Activated T-cell treated with anti-CD3 and anti-CD28 coated beads, Interleukin-2, amount 50 U/mL, for 48 hours (primary cell): ENCODE measurements around the gene SLC26A9.

ENCODE experiments used
- DNase-seq, 2 experiments: peaks; one replicate each; pipeline ENCODE4 v3.0.0-alpha.2; 2020

Gene SLC26A9, protein sequence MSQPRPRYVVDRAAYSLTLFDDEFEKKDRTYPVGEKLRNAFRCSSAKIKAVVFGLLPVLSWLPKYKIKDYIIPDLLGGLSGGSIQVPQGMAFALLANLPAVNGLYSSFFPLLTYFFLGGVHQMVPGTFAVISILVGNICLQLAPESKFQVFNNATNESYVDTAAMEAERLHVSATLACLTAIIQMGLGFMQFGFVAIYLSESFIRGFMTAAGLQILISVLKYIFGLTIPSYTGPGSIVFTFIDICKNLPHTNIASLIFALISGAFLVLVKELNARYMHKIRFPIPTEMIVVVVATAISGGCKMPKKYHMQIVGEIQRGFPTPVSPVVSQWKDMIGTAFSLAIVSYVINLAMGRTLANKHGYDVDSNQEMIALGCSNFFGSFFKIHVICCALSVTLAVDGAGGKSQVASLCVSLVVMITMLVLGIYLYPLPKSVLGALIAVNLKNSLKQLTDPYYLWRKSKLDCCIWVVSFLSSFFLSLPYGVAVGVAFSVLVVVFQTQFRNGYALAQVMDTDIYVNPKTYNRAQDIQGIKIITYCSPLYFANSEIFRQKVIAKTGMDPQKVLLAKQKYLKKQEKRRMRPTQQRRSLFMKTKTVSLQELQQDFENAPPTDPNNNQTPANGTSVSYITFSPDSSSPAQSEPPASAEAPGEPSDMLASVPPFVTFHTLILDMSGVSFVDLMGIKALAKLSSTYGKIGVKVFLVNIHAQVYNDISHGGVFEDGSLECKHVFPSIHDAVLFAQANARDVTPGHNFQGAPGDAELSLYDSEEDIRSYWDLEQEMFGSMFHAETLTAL

DNA sequence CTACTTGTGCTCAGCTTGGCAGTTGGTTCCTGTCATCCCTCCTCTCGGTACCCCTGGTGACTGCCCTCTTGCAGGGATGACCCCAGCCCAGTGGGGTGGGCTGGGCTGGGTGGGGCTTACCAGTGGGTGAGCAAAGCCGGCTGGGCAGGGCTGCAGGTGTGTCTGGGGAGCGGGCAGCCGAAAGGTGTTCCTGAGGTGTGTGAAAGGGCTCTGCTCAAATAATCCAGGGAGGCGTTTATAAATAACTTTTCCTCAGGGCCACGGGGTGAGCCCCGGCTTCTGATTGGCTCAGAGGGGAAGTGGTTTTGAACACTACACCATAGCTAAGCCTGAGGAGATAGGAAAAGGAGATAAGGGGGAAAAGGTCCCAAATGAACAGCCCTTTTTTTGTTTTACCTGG is at the start of gene SLC26A9:
SLC26A9 (minus strand) TSS at position 212 of the 400 bp plus-strand sequence. CDS start 7,636 bp downstream, outside the sequence.
- no peak for DNase-seq

DNA sequence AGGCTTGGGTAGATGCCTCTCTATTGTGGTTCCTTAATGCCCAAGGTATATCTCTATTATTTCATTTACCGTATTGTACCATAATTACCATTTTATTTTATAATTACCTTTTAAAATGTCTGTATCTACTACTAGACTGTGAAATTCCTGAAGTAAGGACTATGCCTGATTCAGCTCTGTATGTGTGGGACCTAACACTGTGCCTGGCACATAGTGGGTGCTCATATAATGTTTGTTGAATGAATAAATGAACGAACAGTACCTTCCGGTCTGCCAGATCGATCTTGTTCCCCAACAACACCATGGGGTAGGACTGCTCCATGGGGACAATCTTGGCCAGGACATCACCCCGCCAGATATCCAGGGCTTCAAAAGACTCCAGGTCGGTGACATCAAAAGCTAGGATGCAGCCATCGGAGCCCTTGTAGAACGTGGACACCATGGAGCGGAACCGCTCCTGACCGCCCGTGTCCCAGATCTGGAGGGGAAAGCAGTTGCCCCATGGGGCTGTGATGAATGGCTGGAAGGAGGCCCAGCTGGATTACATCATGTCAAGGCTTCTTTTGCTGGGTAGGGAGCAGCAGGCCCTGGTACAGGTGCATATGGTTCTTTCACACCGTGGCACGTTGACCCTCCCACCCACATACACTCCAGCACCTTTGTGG is 49.1 kb upstream of the SLC26A9 start:
- no peak for DNase-seq

DNA sequence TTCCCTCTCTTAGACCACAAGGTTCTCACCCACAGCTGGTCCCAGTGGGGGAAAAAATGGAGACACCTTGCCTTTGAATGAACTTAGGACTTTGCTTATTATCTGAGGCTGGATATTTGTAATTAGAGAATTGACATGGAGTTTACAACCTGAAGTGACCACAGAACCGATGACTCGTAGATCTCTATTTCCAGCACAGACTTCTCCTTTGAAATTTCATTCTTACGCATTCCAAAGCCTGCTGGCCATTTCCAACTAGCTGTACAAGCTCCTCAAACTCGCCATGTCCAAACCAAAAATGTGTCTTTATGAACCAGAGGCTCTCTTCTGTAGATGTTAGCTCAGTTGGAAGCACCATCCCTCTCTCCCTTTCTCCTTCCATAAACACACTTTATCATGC is 48.0 kb upstream of the SLC26A9 start:
- no peak for DNase-seq

DNA sequence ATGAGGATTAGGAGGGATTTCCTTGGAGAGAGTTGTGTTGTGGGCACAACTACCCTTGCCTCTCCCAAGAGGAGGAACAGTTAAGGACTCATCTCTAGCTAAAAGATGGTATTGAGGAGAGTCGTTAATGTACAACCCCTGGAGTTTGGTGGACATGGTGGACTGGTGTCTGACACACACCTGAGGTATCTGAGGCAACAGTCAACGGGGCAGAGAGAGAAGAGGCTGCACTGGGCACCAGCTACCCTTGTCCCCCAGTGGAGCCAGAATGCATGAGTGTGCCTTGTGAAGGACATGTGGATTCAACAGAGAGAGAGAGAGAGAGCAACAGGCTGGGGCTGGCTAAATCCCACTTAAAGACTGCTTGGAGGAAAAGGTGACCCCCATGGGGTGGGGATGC is 47.0 kb upstream of the SLC26A9 start:
- no peak for DNase-seq

DNA sequence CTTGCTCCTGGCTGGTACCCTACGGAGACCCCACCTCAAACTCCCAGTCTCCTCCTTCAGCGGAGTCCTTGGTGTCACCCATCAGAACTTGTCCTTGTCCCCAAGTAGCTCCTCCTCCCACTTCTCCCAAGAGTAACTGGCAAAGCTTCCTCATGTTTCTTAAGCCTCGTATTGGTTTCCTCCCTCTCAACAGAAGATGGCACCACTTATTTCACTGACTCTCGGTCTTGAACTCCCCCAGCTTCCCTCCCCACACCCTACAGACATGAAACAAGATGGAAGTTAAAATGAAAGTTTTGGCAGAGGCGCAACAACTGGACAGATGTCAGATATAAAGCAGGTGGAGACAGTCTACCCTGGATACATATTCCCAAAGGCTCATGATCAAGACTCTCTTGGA is 46.5 kb upstream of the SLC26A9 start:
- DNase-seq, result no peak

DNA sequence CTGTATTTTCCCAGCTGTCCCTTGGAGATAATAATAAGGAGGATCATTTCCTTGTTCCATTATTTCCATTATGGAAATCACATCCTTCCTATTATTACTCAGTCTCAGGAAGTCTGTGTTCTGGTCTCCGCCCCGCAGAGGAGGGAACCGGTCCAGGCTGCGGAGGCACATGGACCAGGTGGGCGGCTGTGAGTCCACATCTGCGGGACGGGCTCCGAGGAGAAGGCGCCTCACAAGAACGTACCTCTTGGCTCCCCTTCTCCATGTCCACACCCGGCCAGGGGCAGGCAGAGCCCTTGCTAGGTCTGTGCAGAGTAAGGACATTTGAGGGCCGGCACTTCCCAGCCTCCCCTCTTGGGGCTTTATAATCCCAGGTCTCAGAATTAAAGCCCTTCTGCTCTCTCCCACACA is 45.3 kb upstream of the SLC26A9 start:
- DNase-seq, result no peak

DNA sequence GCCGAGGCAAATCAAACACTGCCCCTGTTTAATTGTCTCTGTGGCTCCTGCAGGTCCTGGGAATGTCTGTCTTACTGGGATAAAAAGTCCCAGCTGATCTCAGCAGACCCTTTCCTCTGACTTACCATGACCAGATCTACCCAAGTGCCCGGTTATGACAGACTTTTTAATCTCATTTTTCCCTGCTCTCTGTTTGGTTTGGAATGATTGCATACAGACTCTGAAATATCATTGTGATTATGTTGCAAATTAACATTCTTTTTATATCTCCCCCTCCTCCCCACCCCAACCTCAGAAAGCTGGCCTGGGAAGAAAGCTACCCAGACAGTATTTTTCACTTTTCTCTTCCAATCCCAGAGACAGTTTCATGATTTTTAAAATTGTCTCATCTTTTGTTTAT is 43.6 kb upstream of the SLC26A9 start:
- DNase-seq, result no peak

DNA sequence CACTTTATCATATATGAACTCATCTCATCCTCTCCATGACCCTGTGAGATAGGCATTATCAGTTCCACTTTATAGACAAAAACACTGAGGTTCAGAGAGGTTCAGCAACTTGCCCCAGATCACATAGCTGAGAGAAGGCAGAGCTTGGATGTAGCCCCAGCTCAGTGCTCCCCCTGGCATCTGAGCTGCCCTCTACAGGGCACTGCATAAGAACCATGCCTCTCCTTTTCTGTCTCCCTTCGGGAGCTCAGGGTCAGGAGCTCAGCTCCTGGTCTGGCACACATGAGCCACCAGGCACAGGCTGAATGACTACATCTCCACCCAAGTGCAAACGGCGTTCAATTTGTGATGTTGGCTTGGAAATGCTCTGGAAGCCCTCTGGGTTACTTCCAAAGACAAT is 43.0 kb upstream of the SLC26A9 start:
- DNase-seq, result no peak

DNA sequence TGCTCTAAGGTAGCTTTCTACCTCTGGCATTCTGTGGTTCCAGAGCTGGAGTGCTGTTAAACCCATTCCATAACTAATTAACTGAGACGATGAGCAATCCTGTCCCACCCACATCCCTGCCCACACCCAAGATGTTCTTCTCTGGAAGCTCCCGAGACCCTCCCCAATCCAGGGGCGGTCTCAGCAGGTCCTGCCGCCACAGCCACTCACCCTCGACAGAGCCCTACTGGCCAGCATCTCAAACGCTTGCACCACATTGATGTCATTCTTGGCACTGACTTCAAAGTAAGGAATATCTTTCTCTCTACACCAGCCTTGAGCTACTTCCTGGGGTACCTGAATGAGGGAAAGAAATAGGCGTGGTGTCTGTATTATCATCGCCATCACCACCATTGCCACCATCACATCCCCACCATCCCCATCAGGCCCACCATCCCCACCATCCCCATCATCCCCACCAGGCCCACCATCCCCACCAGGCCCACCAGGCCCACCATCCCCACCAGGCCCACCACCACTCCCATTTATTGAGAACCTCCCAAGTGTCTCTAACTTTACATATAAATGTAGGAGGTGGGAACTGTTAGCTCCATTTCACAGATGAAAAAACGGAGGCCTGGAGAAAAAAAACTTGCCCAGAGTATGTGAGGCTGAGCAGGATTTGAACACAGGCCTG is 42.2 kb upstream of the SLC26A9 start:
- DNase-seq, result no peak

DNA sequence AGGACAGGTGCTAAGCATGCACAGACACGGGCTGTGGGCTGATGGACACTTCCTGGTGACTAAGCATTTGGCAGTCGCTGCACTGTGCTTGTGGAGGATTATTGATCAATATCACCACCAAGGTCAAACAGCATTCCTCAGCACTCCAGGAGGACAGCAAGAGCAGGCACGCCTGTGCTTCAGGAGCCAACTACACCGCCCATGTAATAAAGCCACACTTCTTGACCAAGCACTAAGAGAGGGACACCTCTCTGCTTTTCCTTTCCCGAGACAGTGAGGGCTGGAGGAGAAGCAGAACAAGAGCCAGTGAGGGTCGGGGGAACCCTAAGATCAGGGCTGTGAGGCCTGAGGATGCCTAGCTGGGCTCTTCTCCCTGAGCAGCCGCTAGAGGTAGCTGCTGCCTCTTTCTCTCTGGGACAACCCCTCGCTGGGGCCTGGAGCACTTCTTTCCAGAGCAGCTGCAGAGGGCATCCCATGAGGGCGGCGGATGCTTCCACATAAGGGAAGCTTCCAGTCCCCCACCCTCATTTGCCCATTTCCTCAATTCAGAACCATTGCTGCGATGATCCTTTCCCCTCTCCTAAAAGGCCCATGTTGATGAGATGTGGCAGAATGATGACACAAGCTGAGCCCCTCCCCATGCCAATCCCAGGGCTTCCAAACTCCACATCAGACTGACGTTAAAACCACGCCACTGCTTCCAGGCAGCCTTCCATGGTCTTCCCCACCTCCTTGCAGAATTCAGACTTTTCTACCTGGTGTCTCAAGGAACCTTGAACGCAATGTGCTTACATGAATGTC is 40.9 kb upstream of the SLC26A9 start:
- peak; percentile 32 to 51 for DNase-seq

DNA sequence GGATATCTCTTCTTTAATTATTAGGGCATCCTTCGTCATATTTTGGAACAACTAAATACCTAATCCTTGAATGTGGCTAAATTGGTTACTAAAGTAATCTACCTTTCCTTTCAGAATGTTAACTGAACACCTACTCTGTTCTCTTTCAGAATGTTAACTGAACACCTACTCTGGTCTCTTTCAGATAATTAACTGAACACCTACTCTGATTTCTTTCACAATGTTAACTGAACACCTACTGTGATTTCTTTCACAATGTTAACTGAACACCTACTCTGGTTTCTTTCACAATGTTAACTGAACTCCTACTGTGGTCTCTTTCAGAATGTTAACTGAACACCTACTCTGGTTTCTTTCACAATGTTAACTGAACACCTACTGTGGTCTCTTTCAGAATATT is 38.0 kb upstream of the SLC26A9 start:
- no peak for DNase-seq

DNA sequence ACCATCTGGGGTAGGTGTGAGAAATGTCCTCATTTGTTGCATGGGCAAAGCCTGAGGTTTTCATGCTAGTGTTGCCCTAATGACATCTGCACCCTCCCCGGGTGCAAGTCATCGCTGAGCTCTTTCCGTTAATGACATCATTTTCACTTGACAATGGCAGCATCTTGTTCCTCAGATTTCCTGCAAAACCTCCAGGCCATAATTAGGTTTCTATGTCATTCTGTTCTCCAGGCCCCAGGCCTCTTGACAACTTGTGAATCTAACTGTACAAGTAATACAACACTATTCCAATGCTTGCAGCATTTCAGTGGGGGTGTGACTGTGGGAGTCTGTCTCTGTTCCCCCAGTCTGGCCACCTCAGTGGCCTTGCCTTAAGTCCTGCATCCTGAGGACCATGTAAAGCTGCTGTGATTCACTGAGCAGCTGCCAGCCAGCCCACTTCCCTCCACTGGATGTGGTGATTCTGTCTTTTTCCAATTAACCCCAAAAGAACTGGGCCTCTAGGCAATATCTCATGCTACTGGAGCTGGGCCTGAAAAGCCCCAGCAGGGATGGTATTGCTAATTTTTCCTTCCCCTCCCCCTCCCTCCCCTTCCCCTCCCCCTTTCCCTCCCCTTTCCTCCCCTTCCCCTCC is 37.1 kb upstream of the SLC26A9 start:
- no peak for DNase-seq

DNA sequence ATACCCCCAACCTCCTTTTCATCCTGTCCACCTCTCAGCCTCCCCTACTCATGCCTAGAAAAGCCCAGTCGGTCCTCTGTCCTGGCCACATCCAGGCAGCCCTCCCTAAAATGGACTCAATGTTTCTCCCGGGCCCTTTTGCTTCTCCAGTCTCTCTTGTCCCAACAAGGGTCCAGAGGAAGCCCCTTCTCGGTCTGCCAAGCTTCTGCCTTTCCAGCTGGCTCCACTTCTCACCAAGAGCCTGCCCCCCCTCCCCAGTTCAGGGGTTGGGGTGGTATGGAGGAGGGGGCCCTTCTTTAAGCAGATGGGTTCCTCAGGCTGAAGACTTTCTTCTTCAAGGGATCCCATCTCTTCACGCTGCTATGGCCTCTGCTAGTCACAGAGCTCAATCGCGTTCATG is 36.0 kb upstream of the SLC26A9 start:
- no peak for DNase-seq

DNA sequence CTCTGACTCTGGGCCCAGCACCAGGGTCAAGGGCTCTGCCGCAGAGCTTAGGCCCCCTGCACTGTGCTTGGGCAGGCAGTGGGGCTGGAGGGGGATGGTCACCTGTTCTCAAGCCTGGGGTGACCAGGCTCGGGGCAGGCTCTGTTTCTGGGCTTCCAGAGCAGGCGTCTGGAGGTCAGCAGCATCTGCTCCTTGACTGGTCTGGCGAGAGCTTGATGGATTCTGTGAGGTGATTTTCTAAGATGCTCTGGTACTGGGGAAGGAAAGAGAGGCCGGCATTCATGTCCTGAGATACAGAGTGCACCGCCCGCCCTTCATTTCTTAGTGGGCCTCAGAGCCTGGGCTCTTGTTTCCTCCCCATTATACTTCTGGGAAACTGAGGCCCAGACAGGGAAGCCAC is 35.4 kb upstream of the SLC26A9 start:
- DNase-seq, result no peak

DNA sequence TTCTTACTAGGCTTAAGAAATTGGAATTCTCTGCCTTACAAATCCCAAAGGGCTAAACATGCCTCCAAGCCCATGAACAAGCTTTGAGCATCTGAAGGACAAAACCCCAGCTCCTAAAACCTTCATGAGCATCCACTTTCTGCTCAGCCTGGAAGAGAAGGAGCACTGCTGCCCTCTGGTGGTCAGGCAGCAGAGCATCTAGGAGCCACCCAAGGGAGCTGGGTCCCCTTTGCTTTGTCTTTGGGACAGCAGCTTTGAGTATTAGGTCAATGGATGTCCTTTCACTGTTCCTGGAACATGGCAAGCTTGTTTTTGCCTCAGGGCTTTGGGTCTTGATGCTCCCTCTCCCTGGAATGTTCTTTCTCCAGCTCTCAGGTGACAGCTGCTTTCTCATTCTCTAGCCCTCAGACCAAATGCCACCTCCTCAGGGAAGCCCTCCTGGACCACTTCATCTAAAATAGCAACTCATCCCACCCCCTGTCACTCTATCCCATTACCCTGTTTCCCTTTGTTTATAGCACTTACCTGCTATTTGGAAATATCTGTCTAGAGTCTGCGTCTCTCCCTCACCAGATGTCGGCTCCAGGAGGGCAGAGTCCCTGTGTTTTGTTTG is 34.3 kb upstream of the SLC26A9 start:
- DNase-seq, result peak; percentile 76 to 82

DNA sequence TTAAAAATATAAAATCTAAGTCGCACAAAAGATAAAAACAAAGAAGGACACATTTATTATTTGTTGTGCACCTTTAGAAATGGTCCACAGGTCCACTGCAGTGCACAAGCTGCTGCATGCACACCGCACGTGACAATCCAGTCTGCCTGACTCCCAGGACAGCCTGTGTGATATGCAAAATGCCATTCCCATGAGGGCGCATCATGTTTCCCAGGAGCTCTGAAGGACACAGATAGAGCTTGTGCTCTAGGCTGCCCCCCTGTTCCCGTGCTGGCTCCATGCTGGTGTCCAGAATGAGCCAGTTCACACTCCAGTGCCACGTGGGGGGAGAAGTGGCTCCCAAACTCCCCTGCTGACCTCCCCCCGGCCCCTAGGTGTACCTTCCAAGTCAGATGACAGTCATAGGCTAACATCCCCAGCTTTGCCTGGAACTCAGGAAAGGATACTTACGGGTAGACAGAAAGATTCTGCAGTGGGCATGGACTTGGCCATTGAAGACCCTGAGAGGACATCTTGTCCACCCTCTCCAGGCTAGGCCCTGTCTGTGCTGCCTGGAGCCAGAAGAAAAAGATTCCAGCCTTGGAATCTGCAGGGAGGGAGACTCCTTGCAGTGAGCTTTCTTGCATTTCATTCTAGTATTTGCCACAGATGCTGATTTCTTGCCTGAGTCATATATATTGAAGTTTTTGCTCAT is 33.6 kb upstream of the SLC26A9 start:
- no peak for DNase-seq

DNA sequence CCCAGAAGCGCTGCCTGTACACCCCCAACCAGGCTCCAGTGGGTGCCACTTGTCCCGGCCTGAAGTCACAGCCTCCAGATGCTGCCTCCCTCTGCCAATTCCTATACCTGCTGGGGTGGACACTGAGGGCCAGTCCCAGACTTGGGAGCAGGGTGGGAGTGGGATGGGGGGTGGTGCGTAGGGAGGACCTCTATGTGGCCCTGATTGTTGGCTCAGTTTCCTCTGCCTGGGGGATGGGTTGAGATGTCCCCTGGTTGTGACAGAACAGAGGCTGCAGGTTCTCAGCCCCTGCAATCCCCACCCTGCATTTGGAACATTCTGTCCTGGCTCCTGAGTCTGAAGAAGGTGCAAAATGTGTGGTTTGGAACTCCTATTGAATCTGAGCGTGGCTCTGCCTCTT is 32.8 kb upstream of the SLC26A9 start:
- DNase-seq, result no peak

DNA sequence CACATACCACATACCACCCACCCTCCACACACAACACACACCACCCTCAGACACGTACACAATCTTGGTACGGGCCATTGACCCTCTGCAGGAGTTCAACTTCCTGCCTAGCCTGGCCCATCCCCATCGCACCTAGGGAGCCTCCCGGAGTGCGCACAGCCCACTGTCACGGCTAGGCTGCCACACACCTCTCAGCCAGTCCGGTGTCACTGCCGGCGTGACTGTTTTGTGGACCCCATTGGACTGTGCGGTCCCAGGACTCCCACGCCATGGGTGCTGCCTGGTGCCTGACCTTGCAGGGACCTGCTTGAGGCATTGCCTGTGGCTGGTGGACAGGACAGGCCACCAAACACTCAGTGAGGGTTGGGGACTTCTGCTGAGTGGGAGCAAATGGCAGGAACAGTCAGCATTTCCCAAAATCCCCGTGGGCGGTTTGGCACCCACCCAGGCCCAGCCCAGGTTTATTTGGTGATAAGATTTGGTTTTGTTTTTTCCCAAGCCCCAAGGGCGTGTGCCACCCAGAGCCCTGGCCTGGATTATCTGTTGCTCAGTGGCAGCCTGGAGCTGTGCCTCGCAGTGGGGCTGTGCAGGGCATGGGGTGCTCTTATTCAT is 32.2 kb upstream of the SLC26A9 start:
- DNase-seq, result no peak

DNA sequence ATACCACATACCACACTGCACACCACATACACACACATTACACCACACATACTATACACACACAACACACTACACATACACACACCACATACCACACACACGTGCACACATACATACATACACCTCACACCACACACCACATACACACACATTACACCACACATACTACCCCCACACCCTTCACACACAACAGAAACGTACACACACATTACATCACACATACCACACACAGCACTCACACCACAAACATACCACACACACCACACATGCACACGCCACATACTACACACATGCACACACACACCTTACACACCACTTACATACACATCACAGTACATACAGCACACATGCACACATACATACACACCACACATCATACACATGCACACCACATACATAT is 31.5 kb upstream of the SLC26A9 start:
- DNase-seq, result no peak
